Measurements from ENCODE around the gene UBTD2.

DNA sequence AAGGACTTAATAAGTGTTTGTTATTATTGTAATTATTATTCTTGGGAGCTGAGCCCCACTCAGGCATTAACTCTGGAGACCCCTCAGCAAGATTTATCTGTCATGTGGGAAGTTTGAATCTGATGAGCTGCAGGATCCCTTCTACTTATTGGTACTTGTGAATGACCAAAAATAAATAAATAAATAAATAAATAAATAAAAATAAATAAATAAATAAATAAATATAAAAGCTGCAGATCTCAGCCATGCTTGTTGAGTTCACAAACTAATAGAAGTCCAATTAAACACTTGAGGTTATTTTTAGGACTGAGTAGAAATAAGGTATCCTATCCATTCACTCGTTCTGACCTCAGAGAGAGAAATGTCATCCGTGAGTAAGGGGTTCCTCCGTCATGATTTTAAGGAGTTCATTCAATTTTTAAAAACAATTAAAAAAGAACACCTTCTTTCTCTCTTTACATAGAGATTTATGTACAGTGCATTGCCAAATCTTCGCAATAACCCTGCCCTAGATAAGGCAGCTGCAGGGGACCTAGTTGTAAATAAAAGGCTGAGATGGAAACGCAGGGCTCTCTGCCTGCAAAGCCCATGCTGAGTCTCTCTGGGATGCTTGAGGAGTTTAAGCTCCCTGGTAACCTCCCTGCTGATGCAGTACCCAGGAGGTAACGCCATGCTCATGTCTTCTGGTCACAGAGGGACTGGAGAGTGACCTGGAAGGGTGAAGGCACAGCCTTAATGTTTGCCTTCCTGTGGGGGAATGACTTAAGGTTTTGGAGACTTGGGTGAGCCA is 88.4 kb downstream of the UBTD2 start:
- TF ChIP-seq CTCF (IDR thresholded peaks at IDR 0.05) (no peak), POLR2A (IDR thresholded peaks at IDR 0.05) (no peak), EP300 (IDR thresholded peaks at IDR 0.05) (no peak), POLR2AphosphoS5 (IDR thresholded peaks at IDR 0.05) (no peak)
